A549 (cell line): ENCODE measurements around the gene STAM. TPM values are rescaled to one million over a fixed set of nuclear protein-coding genes. Genes with fewer than 3 reads are reported as not detected.

Experiments
- ATAC-seq, 2 experiments: fragments of 200-7000 bp in 1 of 2; fragments of >200 bp in 1 of 2; cut with Nextera tagmentation in 1 of 2; cut with Tn5 transposase in 1 of 2; 3 replicates each; pipeline versions ENCODE4 v1.8.0 to v1.9.1; 2018 to 2020; ENCODE audit warnings: mild to moderate bottlenecking in 1 of 2, moderate library complexity in 1 of 2
- CTCF ChIA-PET: fragments of 300-600 bp; sonication (Branson Sonifier 250); formaldehyde crosslinking; extraction: SDS; loops from one replicate; lab custom pipeline; 2021; ENCODE audit warnings: antibody characterized with exemption, inconsistent platforms; lab: Yijun Ruan, JAX
- POLR2A ChIA-PET: fragments of 350-600 bp; formaldehyde crosslinking; extraction: SDS; loops from one replicate; lab custom pipeline; 2021; ENCODE audit warnings: antibody characterized with exemption, inconsistent platforms; lab: Yijun Ruan, JAX
- DNase-seq, 2 experiments: peaks; one replicate each; pipeline versions ENCODE4 v3.0.0 to v3.0.0-alpha.2; 2011 to 2016; ENCODE audit warnings: low read depth in 1 of 2, low spot score in 1 of 2
- FAIRE-seq: peaks from 2 replicates; lab custom pipeline; 2011; peaks lifted over from hg19 to GRCh38; lab: Jason Lieb, UNC
- H3K27ac ChIP-seq, 2 experiments: fragments of >200 bp; sonication (Bioruptor Twin); formaldehyde crosslinking; 3 replicates each; pipeline ENCODE4 v1.5.1; 2016 to 2017
- H3K4me1 ChIP-seq: fragments of >200 bp; sonication (Bioruptor Twin); formaldehyde crosslinking; 3 replicates; pipeline ENCODE4 v1.6.1; 2016
- H3K4me2 ChIP-seq: fragments of >200 bp; sonication (Bioruptor Twin); formaldehyde crosslinking; 3 replicates; pipeline ENCODE4 v1.6.1; 2016
- H3K4me3 ChIP-seq: fragments of >200 bp; sonication (Bioruptor Twin); formaldehyde crosslinking; 3 replicates; pipeline ENCODE4 v1.5.1; 2016
- H3K9me3 ChIP-seq: fragments of >200 bp; sonication (Bioruptor Twin); formaldehyde crosslinking; 3 replicates; pipeline ENCODE4 v1.6.1; 2016
- CBX8 ChIP-seq: fragments of 200-600 bp; sonication (generic); IDR thresholded peaks from 2 replicates; pipeline ENCODE4 v1.6.1; 2016
- CHD2 ChIP-seq: fragments of 150-350 bp; IDR thresholded peaks from 2 replicates; pipeline ENCODE4 v1.6.1; 2014; ENCODE audit warnings: low read length; ENCODE audit not compliant: partially characterized antibody
- EHF ChIP-seq: fragments of 250-450 bp; sonication (Bioruptor Pico); IDR thresholded peaks from 2 replicates; pipeline ENCODE4 v1.5.0; 2020; ENCODE audit warnings: mild to moderate bottlenecking
- EHMT2 ChIP-seq: fragments of 200-600 bp; sonication (generic); IDR thresholded peaks from 2 replicates; pipeline ENCODE4 v1.6.1; 2016; ENCODE audit warnings: antibody characterized with exemption, low read depth, mild to moderate bottlenecking, moderate library complexity
- ESRRA ChIP-seq: fragments of 150-350 bp; IDR thresholded peaks from 2 replicates; pipeline ENCODE4 v1.6.1; 2014; ENCODE audit warnings: mild to moderate bottlenecking, low read length, borderline replicate concordance
- FOSB ChIP-seq: fragments of 250-450 bp; sonication (Bioruptor Pico); IDR thresholded peaks from 2 replicates; pipeline ENCODE4 v1.5.0; 2020; ENCODE audit warnings: mild to moderate bottlenecking, moderate library complexity
- GATA3 ChIP-seq: IDR thresholded peaks from 2 replicates; pipeline ENCODE4 v1.6.1; 2012; ENCODE audit warnings: borderline replicate concordance
- HDAC2 ChIP-seq: fragments of 200-600 bp; sonication (generic); IDR thresholded peaks from 2 replicates; pipeline ENCODE4 v1.6.1; 2016
- JUNB ChIP-seq: fragments of >200 bp; sonication (Bioruptor Twin); formaldehyde crosslinking; IDR thresholded peaks from 2 replicates; pipeline ENCODE4 v1.6.1; 2016
- KDM1A ChIP-seq: fragments of 200-600 bp; sonication (generic); IDR thresholded peaks from 2 replicates; pipeline ENCODE4 v1.6.1; 2016; ENCODE audit warnings: low read depth, mild to moderate bottlenecking
- MAZ ChIP-seq: fragments of 150-350 bp; IDR thresholded peaks from 2 replicates; pipeline ENCODE4 v1.6.1; 2014; ENCODE audit warnings: antibody characterized with exemption, low read depth, low read length, borderline replicate concordance
- NFE2L2 ChIP-seq: fragments of 150-350 bp; conservative IDR thresholded peaks from 2 replicates; pipeline ENCODE4 v1.6.1; 2014; ENCODE audit warnings: low read length
- NPAS2 ChIP-seq: fragments of 250-450 bp; sonication (Bioruptor Pico); IDR thresholded peaks from 2 replicates; pipeline ENCODE4 v1.8.0; 2022; ENCODE audit warnings: mild to moderate bottlenecking, moderate library complexity, borderline replicate concordance
- PHF8 ChIP-seq: fragments of 200-600 bp; sonication (generic); IDR thresholded peaks from 2 replicates; pipeline ENCODE4 v1.6.1; 2016; ENCODE audit warnings: low read depth, mild to moderate bottlenecking, antibody characterized with exemption, moderate library complexity, borderline replicate concordance
- RAD21 ChIP-seq, 2 experiments: fragments of >200 bp in 1 of 2; sonication (Bioruptor Twin) in 1 of 2; formaldehyde crosslinking in 1 of 2; IDR thresholded peaks in 1 of 2; conservative IDR thresholded peaks in 1 of 2; 2 replicates in 1 of 2; 3 replicates in 1 of 2; pipeline ENCODE4 v1.6.1; 2012 to 2018; ENCODE audit warnings: inconsistent platforms in 1 of 2
- RCOR1 ChIP-seq: fragments of 150-350 bp; IDR thresholded peaks from 2 replicates; pipeline ENCODE4 v1.6.1; 2014; ENCODE audit warnings: antibody characterized with exemption, low read length, low read depth
- SMC3 ChIP-seq: fragments of >200 bp; sonication (Bioruptor Twin); formaldehyde crosslinking; IDR thresholded peaks from 3 replicates; pipeline ENCODE4 v1.6.1; 2018; ENCODE audit warnings: inconsistent platforms
- SREBF2 ChIP-seq: fragments of 450-650 bp; IDR thresholded peaks from 2 replicates; pipeline ENCODE4 v1.6.1; 2014; ENCODE audit warnings: mild to moderate bottlenecking, moderate library complexity
- TFCP2L1 ChIP-seq: fragments of 250-450 bp; sonication (Bioruptor Pico); IDR thresholded peaks from 2 replicates; pipeline ENCODE4 v1.5.0; 2021; ENCODE audit warnings: mild to moderate bottlenecking
- ZNF302 ChIP-seq: fragments of 250-450 bp; sonication (Bioruptor Pico); IDR thresholded peaks from 2 replicates; pipeline ENCODE4 v1.9.0; 2021; ENCODE audit warnings: inconsistent platforms, mild to moderate bottlenecking, moderate library complexity
- WGBS: methylation state at CpG from one replicate; pipeline ENCODE4 v1.1.6; 2017; ENCODE audit errors: missing lambda C conversion rate; 5-methylcytosine and 5-hydroxymethylcytosine counted together
- polyA plus RNA-seq, 4 experiments: library from polyadenylated mRNA; depleted of rRNA in 3 of 4; stranded (reverse); fragments of >200 nt; fragmentation: RNase III in 1 of 4; extraction: RNeasy Plus Mini Kit Qiagen cat#74134 plus additional on column Dnase treatment in 1 of 4; gene quantifications; 2 replicates in 3 of 4; 3 replicates in 1 of 4; pipeline ENCODE4 v1.2.3, GENCODE V29; 2011 to 2017
- TF ChIP-seq, protein P1 (sequence below): fragments of >200 bp; sonication (Bioruptor Twin); formaldehyde crosslinking; IDR thresholded peaks from 2 replicates; pipeline ENCODE4 v1.6.1; 2016
- TF ChIP-seq, protein P2 (sequence below): fragments of 250-450 bp; sonication (Bioruptor Pico); IDR thresholded peaks from 2 replicates; pipeline ENCODE4 v1.5.0; 2020; ENCODE audit warnings: low read depth, mild to moderate bottlenecking, moderate library complexity
- TF ChIP-seq, protein P3 (sequence below): IDR thresholded peaks from 2 replicates; pipeline ENCODE4 v1.6.1; 2012
- TF ChIP-seq, protein P4 (sequence below): fragments of 200-600 bp; sonication (generic); IDR thresholded peaks from 2 replicates; pipeline ENCODE4 v1.6.1; 2016; ENCODE audit warnings: antibody characterized with exemption, mild to moderate bottlenecking, moderate library complexity

STAM gene
- polyA plus RNA-seq, 2 of the 4 experiments (the other 2 are of a cell fraction) = 24.4 to 51.7 TPM

DNA sequence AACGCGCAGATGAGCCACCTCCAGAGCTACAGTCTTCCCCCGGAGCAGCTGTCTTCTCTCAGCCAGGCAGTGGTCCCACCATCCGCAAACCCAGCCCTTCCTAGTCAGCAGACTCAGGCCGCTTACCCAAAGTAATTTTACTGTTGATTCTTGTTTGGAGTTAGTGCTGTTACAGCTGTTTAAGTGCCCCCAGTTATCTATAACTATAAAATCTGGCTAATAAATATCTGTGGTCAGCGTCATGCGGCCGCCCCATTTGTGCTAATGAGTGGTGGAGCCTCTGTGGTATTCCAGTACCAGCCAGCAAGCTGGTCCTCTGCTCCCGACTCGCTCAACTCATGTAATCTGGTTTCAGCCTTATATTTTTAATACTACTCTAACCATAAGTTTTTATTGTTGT lies 64.9 kb downstream of the STAM start (continued):
- TF ChIP-seq EHMT2 = no peak
- TF ChIP-seq, protein P1, sequence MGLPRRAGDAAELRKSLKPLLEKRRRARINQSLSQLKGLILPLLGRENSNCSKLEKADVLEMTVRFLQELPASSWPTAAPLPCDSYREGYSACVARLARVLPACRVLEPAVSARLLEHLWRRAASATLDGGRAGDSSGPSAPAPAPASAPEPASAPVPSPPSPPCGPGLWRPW = no peak
- no peak for TF ChIP-seq PHF8
- TF ChIP-seq, all 56 proteins: peak for 0

DNA sequence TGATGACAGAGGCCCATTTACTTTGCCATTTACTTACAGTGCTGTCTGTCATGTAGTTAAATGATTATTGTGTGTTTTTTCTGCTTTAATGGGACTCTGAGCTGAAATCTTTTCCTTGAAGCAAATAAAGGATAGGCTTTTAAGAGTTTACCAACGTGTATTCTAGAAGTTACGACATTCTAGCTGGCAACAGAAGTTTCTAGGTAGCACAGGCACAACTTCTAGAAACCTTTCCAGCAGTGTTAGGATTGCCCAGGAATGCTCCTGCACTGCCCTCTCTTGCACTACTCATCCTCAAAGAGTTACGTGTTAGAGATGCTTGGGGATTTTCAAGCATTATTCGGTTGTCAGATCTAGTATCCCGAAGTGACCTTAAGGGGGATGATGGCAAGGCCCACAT lies 65.5 kb downstream of the STAM start:
- Histone ChIP-seq H3K4me2 (no peak overlapping the region), H3K4me3 (no peak overlapping the region), H3K9me3 (no peaks in the 10 kb centered on the region), H3K27ac (no peak overlapping the region), H3K4me1 (no peaks in the 10 kb centered on the region)
- CTCF ChIA-PET = interaction anchor here (1.0 to 2.3 kb wide), 3 partner anchors 10 to 33 kb away, joined by 3 to 7 read pairs (median 3); no protein-coding TSS in a partner anchor
- DNase-seq (no peak), ATAC-seq (no peak), FAIRE-seq (no peak)
- WGBS = 78% methylated on average over 5 of the region's 5 CpGs
- POLR2A ChIA-PET = no interaction called here
- TF ChIP-seq NFE2L2 (no peak), CBX8 (no peak), FOSB (CRISPR knock-in tag) (no peak), RAD21 (conservative IDR thresholded peaks at IDR 0.05 in 1 of 2, IDR thresholded peaks at IDR 0.05 in 1 of 2) (no peak), RCOR1 (no peak), CHD2 (no peak), ESRRA (no peak), JUNB (no peak), EHF (CRISPR knock-in tag) (no peak), HDAC2 (no peak), TFCP2L1 (CRISPR knock-in tag) (no peak), SMC3 (no peak), NPAS2 (no peak)
- TF ChIP-seq, protein P2, sequence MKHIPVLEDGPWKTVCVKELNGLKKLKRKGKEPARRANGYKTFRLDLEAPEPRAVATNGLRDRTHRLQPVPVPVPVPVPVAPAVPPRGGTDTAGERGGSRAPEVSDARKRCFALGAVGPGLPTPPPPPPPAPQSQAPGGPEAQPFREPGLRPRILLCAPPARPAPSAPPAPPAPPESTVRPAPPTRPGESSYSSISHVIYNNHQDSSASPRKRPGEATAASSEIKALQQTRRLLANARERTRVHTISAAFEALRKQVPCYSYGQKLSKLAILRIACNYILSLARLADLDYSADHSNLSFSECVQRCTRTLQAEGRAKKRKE (CRISPR knock-in tag) = no peak
- TF ChIP-seq, protein P3, sequence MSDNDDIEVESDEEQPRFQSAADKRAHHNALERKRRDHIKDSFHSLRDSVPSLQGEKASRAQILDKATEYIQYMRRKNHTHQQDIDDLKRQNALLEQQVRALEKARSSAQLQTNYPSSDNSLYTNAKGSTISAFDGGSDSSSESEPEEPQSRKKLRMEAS = no peak

DNA sequence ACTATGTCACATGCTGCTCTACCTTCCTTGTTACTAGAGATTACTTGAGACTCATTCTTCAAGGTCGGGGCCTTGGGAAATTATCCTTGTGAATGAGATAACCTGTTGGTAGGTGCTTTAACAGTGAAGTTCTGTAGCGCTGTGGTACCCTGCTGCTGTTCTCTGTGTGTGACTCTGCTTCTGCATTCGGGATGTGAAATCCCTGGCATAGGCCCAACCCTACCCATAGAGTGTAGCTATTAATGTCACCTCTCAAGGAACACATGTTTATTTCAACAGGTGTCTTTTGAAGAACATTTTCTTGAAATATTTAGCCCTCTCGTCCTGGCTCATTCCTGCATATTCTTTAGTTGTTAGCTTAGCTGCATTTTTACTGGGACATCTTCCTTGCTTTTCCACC lies 66.2 kb downstream of the STAM start:
- CTCF ChIA-PET = interaction anchor here (1.0 to 2.3 kb wide), 3 partner anchors 11 to 32 kb away, joined by 3 to 7 read pairs (median 3); no protein-coding TSS in a partner anchor
- Histone ChIP-seq H3K9me3 (no peaks in the 10 kb centered on the region), H3K4me3 (no peak overlapping the region), H3K27ac (no peak overlapping the region), H3K4me1 (no peaks in the 10 kb centered on the region), H3K4me2 (no peak overlapping the region)
- POLR2A ChIA-PET = no interaction called here
- no peak for FAIRE-seq
- TF ChIP-seq ZNF302 (CRISPR knock-in tag) = no peak
- no peak for TF ChIP-seq SREBF2
- no peak for TF ChIP-seq JUNB
- no peak for TF ChIP-seq MAZ
- TF ChIP-seq, protein P2 (CRISPR knock-in tag) = no peak
- TF ChIP-seq KDM1A = no peak
- TF ChIP-seq GATA3 = no peak
- TF ChIP-seq, protein P4, sequence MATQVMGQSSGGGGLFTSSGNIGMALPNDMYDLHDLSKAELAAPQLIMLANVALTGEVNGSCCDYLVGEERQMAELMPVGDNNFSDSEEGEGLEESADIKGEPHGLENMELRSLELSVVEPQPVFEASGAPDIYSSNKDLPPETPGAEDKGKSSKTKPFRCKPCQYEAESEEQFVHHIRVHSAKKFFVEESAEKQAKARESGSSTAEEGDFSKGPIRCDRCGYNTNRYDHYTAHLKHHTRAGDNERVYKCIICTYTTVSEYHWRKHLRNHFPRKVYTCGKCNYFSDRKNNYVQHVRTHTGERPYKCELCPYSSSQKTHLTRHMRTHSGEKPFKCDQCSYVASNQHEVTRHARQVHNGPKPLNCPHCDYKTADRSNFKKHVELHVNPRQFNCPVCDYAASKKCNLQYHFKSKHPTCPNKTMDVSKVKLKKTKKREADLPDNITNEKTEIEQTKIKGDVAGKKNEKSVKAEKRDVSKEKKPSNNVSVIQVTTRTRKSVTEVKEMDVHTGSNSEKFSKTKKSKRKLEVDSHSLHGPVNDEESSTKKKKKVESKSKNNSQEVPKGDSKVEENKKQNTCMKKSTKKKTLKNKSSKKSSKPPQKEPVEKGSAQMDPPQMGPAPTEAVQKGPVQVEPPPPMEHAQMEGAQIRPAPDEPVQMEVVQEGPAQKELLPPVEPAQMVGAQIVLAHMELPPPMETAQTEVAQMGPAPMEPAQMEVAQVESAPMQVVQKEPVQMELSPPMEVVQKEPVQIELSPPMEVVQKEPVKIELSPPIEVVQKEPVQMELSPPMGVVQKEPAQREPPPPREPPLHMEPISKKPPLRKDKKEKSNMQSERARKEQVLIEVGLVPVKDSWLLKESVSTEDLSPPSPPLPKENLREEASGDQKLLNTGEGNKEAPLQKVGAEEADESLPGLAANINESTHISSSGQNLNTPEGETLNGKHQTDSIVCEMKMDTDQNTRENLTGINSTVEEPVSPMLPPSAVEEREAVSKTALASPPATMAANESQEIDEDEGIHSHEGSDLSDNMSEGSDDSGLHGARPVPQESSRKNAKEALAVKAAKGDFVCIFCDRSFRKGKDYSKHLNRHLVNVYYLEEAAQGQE = no peak
- WGBS = 85% methylated on average over 4 of the region's 4 CpGs
- ATAC-seq = no peak
- no peak for DNase-seq
